Measurements from ENCODE around the gene SH3RF1. TPM values are rescaled to one million over a fixed set of nuclear protein-coding genes. Genes with fewer than 3 reads are reported as not detected.

SH3RF1 gene
- total and polyA plus RNA-seq, 2 of the 13 experiments (the other 11 are each of a cell fraction or from before 2014, with no cell fraction given): 3.1 to 3.2 TPM

GRCh38 chr4:169286562-169287301 lies 16.0 kb upstream of the SH3RF1 start:
- no peak overlapping the region for H3K27ac ChIP-seq (ENCODE audit: extremely low read length, insufficient read depth, low read length)
- H3K4me3 ChIP-seq (replicated peaks in 1 of 3; ENCODE audit: insufficient read depth in 1 of 3, low read depth in 2 of 3, low read length in 3 of 3): no peak overlapping the region
- FAIRE-seq (no peak), ATAC-seq (peak; percentile 96), DNase-seq (ENCODE audit: low spot score) (no peak)
- no peak overlapping the region for H3K4me2 ChIP-seq (ENCODE audit: low read depth, low read length)
- no peak overlapping the region for H2AFZ ChIP-seq (ENCODE audit: low read length)
- H4K20me1 ChIP-seq (ENCODE audit: insufficient read depth, low read length): no peaks in the 10 kb centered on the region
- in situ Hi-C loops (cut with HindIII; ENCODE audit: extremely low pct_ligation_motif_present, low pct_unique_long_range_greater_than_20kb) (no loop called here), intact Hi-C loops (cut with micrococcal nuclease; ENCODE audit: unreplicated experiment) (no loop called here)
- H3K4me1 ChIP-seq (ENCODE audit: insufficient read depth, low read length): no peaks in the 10 kb centered on the region
- ChIA-PET POLR2A (no interaction called here), CTCF (ENCODE audit: low intra/inter-chr PET ratio, low total read pairs) (no interaction called here)
- no TSS peak for BruUV-seq (replicated peaks)
- H3K36me3 ChIP-seq (replicated peaks in 1 of 2; ENCODE audit: control insufficient read depth in 1 of 2, insufficient read depth in 2 of 2, low read length in 2 of 2): no peaks in the 10 kb centered on the region
- no peaks in the 10 kb centered on the region for H3K79me2 ChIP-seq (ENCODE audit: insufficient read depth, low read length)
- H3K27me3 ChIP-seq (ENCODE audit: control insufficient read depth in 1 of 2, insufficient read depth in 2 of 2, low read length in 2 of 2): no peaks in the 10 kb centered on the region
- no peak overlapping the region for H3K9ac ChIP-seq (ENCODE audit: insufficient read depth, low read depth, low read length)
- 57% methylated on average over 3 of the region's 3 CpGs for WGBS (ENCODE audit: low lambda C conversion rate)
- TF ChIP-seq SMC3 (IDR thresholded peaks at IDR 0.05; ENCODE audit: low read length) (0 out of 2 replicates have a peak, but pooled peaks have one; percentile 7), ZNF781 (CRISPR knock-in tag; IDR thresholded peaks at IDR 0.05; ENCODE audit: borderline replicate concordance, not compliant biosample characterization) (no peak), CTCF (CRISPR knock-in tag; IDR thresholded peaks at IDR 0.05) (0 out of 2 replicates have a peak, but pooled peaks have one; percentile 13)
- TF ChIP-seq, protein P1, sequence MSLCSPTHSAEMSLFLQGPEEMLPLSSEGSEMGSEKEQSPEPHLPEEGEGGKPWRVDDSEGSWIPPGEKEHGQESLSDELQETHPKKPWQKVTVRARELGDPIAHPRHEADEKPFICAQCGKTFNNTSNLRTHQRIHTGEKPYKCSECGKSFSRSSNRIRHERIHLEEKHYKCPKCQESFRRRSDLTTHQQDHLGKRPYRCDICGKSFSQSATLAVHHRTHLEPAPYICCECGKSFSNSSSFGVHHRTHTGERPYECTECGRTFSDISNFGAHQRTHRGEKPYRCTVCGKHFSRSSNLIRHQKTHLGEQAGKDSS (CRISPR knock-in tag; IDR thresholded peaks at IDR 0.05; ENCODE audit: borderline replicate concordance, low read depth): no peak
- no peaks in the 10 kb centered on the region for H3K9me3 ChIP-seq (ENCODE audit: low read length)

GRCh38 chr4:169283114-169283509 lies 12.4 kb upstream of the SH3RF1 start:
- ChIA-PET CTCF (ENCODE audit: low intra/inter-chr PET ratio, low total read pairs) (no interaction called here), POLR2A (no interaction called here)
- H3K4me3 ChIP-seq (replicated peaks in 1 of 3; ENCODE audit: insufficient read depth in 1 of 3, low read depth in 2 of 3, low read length in 3 of 3): no peak overlapping the region
- FAIRE-seq (no peak), DNase-seq (ENCODE audit: low spot score) (no peak), ATAC-seq (no peak)
- H3K36me3 ChIP-seq (replicated peaks in 1 of 2; ENCODE audit: control insufficient read depth in 1 of 2, insufficient read depth in 2 of 2, low read length in 2 of 2): no peaks in the 10 kb centered on the region
- H2AFZ ChIP-seq (ENCODE audit: low read length): no peak overlapping the region
- no peaks in the 10 kb centered on the region for H3K79me2 ChIP-seq (ENCODE audit: insufficient read depth, low read length)
- no peak overlapping the region for H3K9ac ChIP-seq (ENCODE audit: insufficient read depth, low read depth, low read length)
- no peaks in the 10 kb centered on the region for H3K9me3 ChIP-seq (ENCODE audit: low read length)
- no peaks in the 10 kb centered on the region for H4K20me1 ChIP-seq (ENCODE audit: insufficient read depth, low read length)
- intact Hi-C loops (cut with micrococcal nuclease; ENCODE audit: unreplicated experiment) (no loop called here), in situ Hi-C loops (cut with HindIII; ENCODE audit: extremely low pct_ligation_motif_present, low pct_unique_long_range_greater_than_20kb) (no loop called here)
- H3K27me3 ChIP-seq (ENCODE audit: control insufficient read depth in 1 of 2, insufficient read depth in 2 of 2, low read length in 2 of 2): no peaks in the 10 kb centered on the region
- no peak overlapping the region for H3K27ac ChIP-seq (ENCODE audit: extremely low read length, insufficient read depth, low read length)
- WGBS (ENCODE audit: low lambda C conversion rate): 27% methylated on average over 4 of the region's 4 CpGs
- no peaks in the 10 kb centered on the region for H3K4me1 ChIP-seq (ENCODE audit: insufficient read depth, low read length)
- no peak overlapping the region for H3K4me2 ChIP-seq (ENCODE audit: low read depth, low read length)
- no TSS peak for BruUV-seq (replicated peaks)
- TF ChIP-seq, protein P2, sequence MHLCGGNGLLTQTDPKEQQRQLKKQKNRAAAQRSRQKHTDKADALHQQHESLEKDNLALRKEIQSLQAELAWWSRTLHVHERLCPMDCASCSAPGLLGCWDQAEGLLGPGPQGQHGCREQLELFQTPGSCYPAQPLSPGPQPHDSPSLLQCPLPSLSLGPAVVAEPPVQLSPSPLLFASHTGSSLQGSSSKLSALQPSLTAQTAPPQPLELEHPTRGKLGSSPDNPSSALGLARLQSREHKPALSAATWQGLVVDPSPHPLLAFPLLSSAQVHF (CRISPR knock-in tag; IDR thresholded peaks at IDR 0.05): no peak
- TF ChIP-seq HMGA1 (CRISPR knock-in tag; conservative IDR thresholded peaks at IDR 0.05) (no peak), FOXK1 (CRISPR knock-in tag; IDR thresholded peaks at IDR 0.05; ENCODE audit: borderline replicate concordance, low read depth) (no peak), ZNF839 (CRISPR knock-in tag; IDR thresholded peaks at IDR 0.05; ENCODE audit: borderline replicate concordance) (no peak), E2F5 (CRISPR knock-in tag; conservative IDR thresholded peaks at IDR 0.05) (no peak), ZNF253 (CRISPR knock-in tag; IDR thresholded peaks at IDR 0.05; ENCODE audit: borderline replicate concordance) (no peak)
- TF ChIP-seq, protein P3, sequence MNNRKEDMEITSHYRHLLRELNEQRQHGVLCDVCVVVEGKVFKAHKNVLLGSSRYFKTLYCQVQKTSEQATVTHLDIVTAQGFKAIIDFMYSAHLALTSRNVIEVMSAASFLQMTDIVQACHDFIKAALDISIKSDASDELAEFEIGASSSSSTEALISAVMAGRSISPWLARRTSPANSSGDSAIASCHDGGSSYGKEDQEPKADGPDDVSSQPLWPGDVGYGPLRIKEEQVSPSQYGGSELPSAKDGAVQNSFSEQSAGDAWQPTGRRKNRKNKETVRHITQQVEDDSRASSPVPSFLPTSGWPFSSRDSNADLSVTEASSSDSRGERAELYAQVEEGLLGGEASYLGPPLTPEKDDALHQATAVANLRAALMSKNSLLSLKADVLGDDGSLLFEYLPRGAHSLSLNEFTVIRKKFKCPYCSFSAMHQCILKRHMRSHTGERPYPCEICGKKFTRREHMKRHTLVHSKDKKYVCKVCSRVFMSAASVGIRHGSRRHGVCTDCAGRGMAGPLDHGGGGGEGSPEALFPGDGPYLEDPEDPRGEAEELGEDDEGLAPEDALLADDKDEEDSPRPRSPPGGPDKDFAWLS (CRISPR knock-in tag; IDR thresholded peaks at IDR 0.05; ENCODE audit: borderline replicate concordance): no peak

Data from HepG2 (cell line).